T-helper 2 cell treated with Interferon-gamma antibody and Interleukin-4, amounts not matched to agents 5 μg/mL and 100 μg/mL, for 36 hours (primary cell): ENCODE data around the gene NDC1.

Source experiments
- DNase-seq: peaks from one replicate; pipeline ENCODE4 v3.0.0; 2021; ENCODE audit warnings: low spot score
- H3K27ac Mint-ChIP-seq: one replicate; pipeline ENCODE4 v1.8.0; 2021; ENCODE audit warnings: mild to moderate bottlenecking, mixed read lengths
- H3K27me3 Mint-ChIP-seq: one replicate; pipeline ENCODE4 v1.8.0; 2021; ENCODE audit warnings: low read depth, mixed read lengths
- H3K36me3 Mint-ChIP-seq: one replicate; pipeline ENCODE4 v1.8.0; 2021; ENCODE audit warnings: low read depth, mixed read lengths
- H3K4me1 Mint-ChIP-seq: one replicate; pipeline ENCODE4 v1.8.0; 2021; ENCODE audit warnings: low read depth, mixed read lengths
- H3K4me3 Mint-ChIP-seq: one replicate; pipeline ENCODE4 v1.8.0; 2022; ENCODE audit warnings: mild to moderate bottlenecking, moderate library complexity, mixed read lengths
- H3K9me3 Mint-ChIP-seq: one replicate; pipeline ENCODE4 v1.8.0; 2021; ENCODE audit warnings: mixed read lengths

Gene NDC1

DNA sequence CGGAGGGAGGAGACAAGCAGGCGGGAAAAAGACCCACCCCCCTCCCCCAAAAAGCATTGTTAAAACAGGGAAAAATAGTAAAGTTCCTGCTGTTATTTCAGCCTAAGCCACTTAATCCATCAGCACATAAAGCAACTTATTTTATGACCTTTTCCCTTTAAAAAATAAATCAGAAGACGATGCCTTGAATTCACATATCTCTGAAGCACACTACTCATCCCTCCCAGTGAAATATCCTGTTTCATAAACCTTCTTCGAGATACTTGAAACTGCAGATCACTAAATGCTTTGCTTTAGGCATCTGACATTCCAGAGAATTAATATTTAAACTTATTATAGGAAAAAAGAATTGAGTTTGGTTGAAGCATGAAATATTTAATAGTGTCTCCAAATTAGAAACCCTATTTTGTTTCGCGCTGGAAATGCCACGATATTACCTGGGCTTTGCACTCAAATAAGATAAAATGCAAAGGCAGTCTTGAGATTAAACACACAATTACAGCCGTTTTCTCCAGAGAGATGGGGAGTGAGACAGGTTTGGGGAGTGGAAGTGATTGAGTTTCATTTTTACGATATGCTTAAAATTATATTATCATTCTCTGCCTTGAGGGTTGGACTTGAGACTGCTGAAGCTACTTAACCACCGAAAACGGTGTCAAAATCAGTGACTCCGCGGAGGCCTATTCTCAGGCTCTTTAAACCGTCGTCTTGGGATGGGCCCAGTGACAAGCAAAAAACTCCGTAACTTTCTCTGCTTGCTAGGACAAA, 108.5 kb downstream of the NDC1 start:
- Mint-ChIP-seq H3K27me3 (peaks cover 28% of the 10 kb centered on the region), H3K27ac (no peak overlapping the region), H3K9me3 (no peaks in the 10 kb centered on the region), H3K4me3 (no peak overlapping the region), H3K36me3 (no peaks in the 10 kb centered on the region), H3K4me1 (no peaks in the 10 kb centered on the region)
- no peak for DNase-seq

DNA sequence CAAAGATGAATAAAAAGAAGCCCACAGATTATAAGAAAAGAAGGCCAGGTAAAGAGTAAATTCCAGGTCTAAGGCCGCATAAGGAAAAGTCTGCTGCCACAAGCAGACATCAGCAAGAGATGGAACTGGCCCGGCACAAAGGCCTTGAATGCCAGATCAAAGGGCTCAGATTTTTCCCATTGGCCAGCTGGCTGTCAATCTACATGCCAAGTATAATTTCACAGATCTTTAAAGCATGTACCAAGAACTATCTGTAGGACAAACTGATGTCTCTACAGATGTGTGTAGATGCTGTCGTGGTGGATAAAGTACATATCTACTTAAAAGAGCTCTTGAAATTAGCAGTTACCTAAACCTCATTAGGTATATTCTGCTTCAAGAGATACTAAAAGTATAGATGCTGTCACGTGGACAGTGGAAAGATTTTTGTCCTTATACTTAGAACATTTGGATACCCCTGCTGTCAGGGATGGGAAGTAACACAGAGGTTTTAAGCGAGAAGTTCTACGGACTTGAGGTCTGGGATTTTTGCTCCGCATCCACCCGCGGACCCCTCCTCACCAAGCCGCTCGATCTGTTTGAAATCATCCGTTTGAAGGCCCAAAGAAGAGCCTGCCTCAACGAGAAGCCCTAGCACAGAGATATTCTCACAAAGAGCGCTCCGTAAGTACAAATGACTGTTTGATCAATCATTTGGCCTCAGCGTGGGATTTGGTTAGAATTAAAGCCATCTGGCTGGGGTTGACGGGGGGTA, 109.2 kb downstream of the NDC1 start:
- no peak overlapping the region for H3K4me3 Mint-ChIP-seq
- no peak overlapping the region for H3K27ac Mint-ChIP-seq
- H3K9me3 Mint-ChIP-seq, result no peaks in the 10 kb centered on the region
- DNase-seq, result no peak
- H3K27me3 Mint-ChIP-seq, result peaks cover 21% of the 10 kb centered on the region
- H3K4me1 Mint-ChIP-seq, result no peaks in the 10 kb centered on the region
- H3K36me3 Mint-ChIP-seq, result no peaks in the 10 kb centered on the region

DNA sequence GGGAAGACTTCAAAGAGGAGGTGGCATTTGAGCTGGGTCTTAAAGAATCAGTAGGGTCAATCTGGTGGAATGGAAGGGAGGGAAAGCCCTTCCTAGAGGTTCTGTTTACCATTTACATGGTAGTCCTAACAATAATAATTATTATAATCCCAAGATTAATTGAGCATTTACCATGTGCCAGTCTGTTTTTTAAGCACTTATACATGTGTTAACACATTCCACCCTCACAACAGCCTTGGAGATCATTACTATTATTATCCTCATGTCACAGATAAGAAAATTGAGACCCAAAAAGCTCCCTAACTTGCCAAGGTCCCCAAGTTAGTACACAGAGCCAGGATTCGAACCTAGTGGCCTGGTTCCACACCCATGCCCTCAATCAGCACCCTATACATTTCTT, 109.9 kb downstream of the NDC1 start:
- no peak for DNase-seq
- Mint-ChIP-seq H3K36me3 (no peaks in the 10 kb centered on the region), H3K4me1 (no peaks in the 10 kb centered on the region), H3K27ac (no peak overlapping the region), H3K9me3 (no peaks in the 10 kb centered on the region), H3K4me3 (no peak overlapping the region), H3K27me3 (peaks cover 15% of the 10 kb centered on the region)

DNA sequence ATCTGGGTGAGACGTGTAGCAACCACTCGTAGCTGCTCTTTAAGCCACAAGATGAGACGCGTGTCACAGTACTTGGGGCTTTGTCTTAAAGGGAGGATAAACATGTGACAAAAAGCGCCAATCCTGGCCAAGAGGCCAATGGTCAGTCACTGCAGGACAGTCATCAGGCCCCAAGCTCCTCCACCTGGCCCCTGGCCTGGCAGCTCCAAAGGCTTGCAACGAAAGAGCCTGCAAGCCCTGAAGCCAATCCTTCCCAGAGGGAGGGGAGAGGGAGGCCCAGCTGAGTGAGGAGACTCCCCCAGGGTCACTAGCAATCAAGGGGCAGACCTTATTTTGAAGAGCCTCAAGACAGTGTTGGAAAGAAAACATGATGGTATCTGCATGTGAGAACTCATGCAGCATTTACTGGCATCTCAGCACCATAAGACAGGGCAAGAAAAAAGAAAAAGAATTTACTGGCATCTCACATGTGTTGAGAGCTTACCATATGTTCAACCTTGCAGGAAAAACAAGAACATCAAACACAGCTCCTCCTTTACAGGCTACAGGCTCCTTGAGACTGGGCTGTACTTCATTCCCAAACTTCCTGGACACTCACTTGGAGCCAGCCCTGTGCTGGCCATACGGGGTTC, 110.5 kb downstream of the NDC1 start:
- Mint-ChIP-seq H3K4me3 (no peak overlapping the region), H3K36me3 (no peaks in the 10 kb centered on the region), H3K4me1 (no peaks in the 10 kb centered on the region), H3K27me3 (peaks cover 15% of the 10 kb centered on the region), H3K27ac (no peak overlapping the region), H3K9me3 (no peaks in the 10 kb centered on the region)
- DNase-seq, result no peak

DNA sequence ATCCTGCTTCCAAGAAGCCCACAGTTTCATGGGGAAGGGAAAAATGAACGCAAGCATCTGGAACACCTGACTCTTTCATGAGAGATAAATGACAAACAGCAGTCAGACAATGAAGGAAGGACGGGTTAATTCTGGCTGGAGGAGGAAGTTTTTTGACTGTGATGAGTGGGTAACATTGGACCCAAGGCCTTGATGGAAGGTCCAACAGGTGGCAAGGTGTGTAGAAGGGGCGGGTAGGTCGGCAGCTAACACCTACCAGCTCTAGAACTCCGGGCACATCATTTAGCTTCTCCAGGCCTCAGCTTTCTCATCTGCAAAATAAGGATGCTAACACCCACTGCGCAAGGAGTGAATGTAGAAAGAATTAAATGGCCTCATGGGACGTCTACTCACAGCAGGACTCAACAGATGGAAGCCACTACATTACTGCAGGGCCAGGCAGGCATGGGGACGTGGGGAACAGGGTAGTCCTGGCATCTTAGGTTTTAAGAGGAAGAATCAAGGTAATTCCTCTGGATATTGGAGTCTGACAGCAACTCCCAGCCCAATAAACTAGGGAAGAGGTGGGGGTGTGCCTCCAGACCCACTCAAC, 112.0 kb downstream of the NDC1 start:
- H3K4me1 Mint-ChIP-seq, result no peaks in the 10 kb centered on the region
- no peaks in the 10 kb centered on the region for H3K36me3 Mint-ChIP-seq
- H3K27me3 Mint-ChIP-seq, result peaks cover 10% of the 10 kb centered on the region
- H3K27ac Mint-ChIP-seq, result no peak overlapping the region
- H3K9me3 Mint-ChIP-seq, result no peaks in the 10 kb centered on the region
- DNase-seq, result no peak
- H3K4me3 Mint-ChIP-seq, result no peak overlapping the region

DNA sequence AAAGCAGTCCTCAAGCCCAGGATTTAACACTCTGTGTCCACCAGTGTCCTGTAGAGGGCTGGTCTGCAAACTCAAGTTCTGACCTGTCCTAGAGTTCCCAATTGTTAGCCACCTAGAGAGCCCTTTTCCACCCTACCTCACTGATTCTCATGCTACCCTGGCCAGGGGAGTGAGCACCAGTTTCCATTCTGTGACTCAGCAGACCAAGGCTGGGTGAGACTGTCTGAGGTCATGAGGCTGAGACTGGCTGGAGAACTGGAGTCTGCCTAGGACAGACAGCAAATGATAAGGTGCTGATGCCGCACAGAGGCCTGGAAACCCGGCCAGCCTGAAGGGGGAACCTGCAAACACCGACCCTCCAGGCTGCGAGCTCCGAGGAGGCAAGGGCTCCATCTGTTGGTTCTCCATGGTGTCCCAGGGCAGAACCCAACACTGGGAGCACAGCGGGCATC, 112.8 kb downstream of the NDC1 start:
- Mint-ChIP-seq H3K9me3 (no peaks in the 10 kb centered on the region), H3K4me1 (no peaks in the 10 kb centered on the region), H3K27me3 (peaks cover 5% of the 10 kb centered on the region), H3K27ac (no peak overlapping the region), H3K36me3 (no peaks in the 10 kb centered on the region), H3K4me3 (no peak overlapping the region)
- DNase-seq, result no peak

DNA sequence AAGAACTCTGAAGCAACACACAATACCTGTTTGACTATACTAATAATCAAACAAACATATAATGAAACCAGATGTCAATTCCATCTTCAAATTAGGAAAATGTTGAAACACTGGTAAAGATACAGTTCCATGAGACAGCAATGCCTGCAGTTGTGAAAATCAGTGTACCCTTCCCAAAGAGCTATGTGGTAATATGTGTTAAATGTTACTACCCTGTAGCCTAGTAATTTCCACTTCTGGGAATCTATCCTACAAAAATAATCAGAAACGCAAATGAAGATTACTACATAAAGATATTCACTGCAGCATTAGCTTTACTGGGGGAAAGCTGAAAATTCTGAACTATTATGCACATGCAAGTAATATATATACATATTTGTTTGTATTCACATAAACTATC, 116.1 kb downstream of the NDC1 start:
- Mint-ChIP-seq H3K27ac (no peak overlapping the region), H3K27me3 (peaks cover 5% of the 10 kb centered on the region), H3K9me3 (no peaks in the 10 kb centered on the region), H3K36me3 (no peaks in the 10 kb centered on the region), H3K4me3 (no peak overlapping the region), H3K4me1 (no peaks in the 10 kb centered on the region)
- no peak for DNase-seq

DNA sequence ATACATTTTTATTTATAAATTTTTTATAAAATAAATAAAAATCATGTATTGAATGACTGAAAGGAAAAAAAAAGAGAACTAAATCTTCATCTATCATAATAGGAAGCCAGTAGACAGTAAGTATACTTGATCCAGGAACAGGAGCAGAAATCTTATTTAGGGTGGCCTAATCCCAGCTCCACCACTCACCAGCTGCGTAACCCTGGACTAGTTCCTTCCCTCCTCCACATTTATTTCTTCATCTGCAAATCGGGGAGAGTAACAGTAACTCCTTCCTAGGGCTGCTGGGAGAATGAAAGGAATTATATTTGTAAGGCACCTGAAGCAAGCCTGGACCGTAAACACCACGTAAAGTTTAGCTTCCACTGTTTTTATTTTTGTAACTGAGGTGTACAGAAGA, 117.0 kb downstream of the NDC1 start:
- no peak overlapping the region for H3K27ac Mint-ChIP-seq
- H3K4me3 Mint-ChIP-seq, result no peak overlapping the region
- H3K9me3 Mint-ChIP-seq, result no peaks in the 10 kb centered on the region
- DNase-seq, result no peak
- no peaks in the 10 kb centered on the region for H3K36me3 Mint-ChIP-seq
- H3K27me3 Mint-ChIP-seq, result peaks cover 3% of the 10 kb centered on the region
- H3K4me1 Mint-ChIP-seq, result no peaks in the 10 kb centered on the region

DNA sequence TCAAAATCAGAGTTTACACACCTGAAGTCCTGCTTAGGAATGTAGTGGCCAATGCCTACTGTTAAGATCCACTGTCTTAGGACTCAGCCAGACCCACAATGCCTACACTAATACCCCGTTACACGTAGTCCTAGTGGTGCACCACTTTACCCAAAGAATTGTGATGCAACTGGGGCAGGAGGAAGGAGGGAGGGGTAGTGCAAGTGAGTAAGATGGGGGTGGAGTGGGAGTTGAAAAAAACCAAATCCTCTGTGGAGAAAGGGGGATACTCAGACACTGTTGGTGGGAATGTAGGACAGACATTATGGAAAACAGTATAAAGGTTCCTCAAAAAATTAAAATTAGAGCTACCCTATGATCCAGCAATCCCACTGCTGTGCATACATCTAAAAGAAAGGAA, 118.6 kb downstream of the NDC1 start:
- Mint-ChIP-seq H3K27ac (no peak overlapping the region), H3K27me3 (peaks cover 3% of the 10 kb centered on the region), H3K4me3 (no peak overlapping the region), H3K36me3 (no peaks in the 10 kb centered on the region), H3K9me3 (no peaks in the 10 kb centered on the region), H3K4me1 (no peaks in the 10 kb centered on the region)
- DNase-seq, result no peak

DNA sequence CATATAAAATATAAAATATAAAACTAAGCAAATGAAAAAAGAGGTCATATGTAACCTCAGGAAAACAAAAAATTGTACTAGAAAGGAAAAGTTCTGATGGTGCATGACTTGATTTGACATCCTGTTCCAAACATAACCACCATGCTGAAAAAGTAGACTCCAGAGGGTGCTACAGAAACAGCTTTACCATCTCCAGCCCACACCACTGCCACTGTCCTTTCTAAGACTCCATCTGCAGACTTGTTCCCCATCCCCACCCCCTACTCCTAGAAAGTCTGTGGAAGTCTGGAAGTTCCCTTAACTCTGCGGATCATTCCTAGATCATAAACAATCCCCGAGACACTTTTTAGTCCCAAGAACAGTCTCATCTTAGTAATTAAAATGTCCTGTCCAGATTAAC, 119.7 kb downstream of the NDC1 start:
- Mint-ChIP-seq H3K4me1 (no peaks in the 10 kb centered on the region), H3K27me3 (peaks cover 6% of the 10 kb centered on the region)

DNA sequence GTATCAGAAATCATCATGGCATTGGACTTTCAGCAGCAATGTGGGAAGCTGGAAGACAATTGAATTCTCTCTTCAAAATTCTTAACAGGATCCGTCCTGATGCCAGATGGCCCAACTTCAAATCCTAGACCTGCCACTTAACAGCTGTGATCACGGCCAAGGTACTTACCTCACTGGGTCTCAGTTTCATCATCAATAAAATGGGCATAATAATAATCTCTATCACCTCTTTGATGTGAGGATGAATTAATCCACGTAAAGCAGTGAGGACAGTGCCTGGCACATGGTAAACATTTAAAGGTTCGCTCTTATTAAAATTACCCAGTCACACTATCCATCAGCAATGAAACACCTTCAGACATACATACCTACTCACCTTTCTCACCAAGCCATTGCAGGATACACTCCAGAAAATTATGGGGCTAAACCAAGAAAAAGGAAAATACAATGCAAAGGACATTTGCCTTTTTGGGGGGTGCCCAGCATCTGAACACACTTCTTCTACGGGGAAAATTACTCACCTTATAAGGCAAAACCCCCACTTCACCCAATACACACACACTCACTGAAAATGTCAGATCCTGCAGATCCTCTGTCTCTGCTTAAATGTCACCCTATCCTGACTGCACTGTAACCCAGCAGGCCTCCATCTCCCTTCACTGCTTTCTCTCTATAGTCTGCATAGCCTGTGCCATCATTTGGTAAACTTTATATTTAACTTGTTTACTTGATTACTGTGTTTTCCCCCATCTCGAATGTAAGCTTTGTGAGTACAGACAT, 120.9 kb downstream of the NDC1 start:
- Mint-ChIP-seq H3K9me3 (no peaks in the 10 kb centered on the region), H3K36me3 (no peaks in the 10 kb centered on the region), H3K27me3 (peaks cover 6% of the 10 kb centered on the region), H3K4me3 (no peak overlapping the region), H3K4me1 (no peaks in the 10 kb centered on the region), H3K27ac (no peak overlapping the region)
- no peak for DNase-seq

More for the DNA sequence above, 119.7 kb downstream of the NDC1 start:
- Mint-ChIP-seq H3K9me3 (no peaks in the 10 kb centered on the region), H3K27ac (no peak overlapping the region), H3K36me3 (no peaks in the 10 kb centered on the region), H3K4me3 (no peak overlapping the region)
- DNase-seq, result no peak

DNA sequence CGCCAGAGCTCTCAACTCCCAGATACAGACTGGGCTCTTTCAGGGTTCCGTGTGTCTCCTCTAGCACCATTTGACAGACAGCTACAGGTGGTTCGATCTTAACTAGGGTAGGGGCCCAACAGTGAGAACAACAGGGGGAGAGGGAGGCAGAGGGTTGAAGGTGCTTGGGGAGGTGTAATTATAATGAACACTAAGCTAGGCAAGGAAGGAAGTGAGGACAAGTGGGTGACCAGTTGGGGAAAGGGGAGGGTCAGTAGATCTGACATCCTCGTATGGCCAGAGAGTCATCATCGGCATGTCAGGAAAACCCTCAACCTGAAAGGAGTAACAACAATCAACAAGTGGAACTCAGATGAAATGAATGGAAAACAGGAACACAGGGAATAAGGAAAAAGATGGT, 121.9 kb downstream of the NDC1 start:
- H3K27ac Mint-ChIP-seq, result no peak overlapping the region
- H3K36me3 Mint-ChIP-seq, result no peaks in the 10 kb centered on the region

DNA sequence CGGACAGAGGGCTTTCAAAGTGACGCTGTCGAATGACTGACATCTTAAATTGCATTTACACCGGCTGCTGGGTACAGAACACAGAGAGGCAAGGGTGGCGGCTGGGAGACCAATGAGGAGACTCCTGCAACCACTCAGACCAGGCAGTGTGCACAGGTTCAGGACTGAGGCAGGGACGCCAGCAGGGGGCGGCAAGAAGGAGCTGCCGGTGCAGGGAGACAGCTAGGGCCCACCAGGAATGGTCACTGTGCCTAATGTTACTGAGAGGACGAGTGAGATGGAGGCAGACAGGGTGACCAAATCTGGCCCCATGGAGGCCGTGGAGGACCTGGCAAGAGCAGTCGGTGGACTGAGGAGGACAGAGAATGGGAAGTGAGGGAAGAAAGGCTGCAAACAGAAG, 122.6 kb downstream of the NDC1 start:
- H3K9me3 Mint-ChIP-seq, result no peaks in the 10 kb centered on the region
- H3K27ac Mint-ChIP-seq, result no peak overlapping the region
- peaks cover 6% of the 10 kb centered on the region for H3K27me3 Mint-ChIP-seq
- no peaks in the 10 kb centered on the region for H3K4me1 Mint-ChIP-seq
- no peaks in the 10 kb centered on the region for H3K36me3 Mint-ChIP-seq
- H3K4me3 Mint-ChIP-seq, result no peak overlapping the region
- DNase-seq, result no peak

More for the DNA sequence above, 121.9 kb downstream of the NDC1 start:
- DNase-seq, result no peak
- no peaks in the 10 kb centered on the region for H3K4me1 Mint-ChIP-seq
- no peaks in the 10 kb centered on the region for H3K9me3 Mint-ChIP-seq
- H3K27me3 Mint-ChIP-seq, result peaks cover 6% of the 10 kb centered on the region
- H3K4me3 Mint-ChIP-seq, result no peak overlapping the region
